GM12872 (cell line): Measurements from ENCODE around the gene RGL4.

ENCODE experiments used
- TF ChIP-seq, protein P1 (sequence below): IDR thresholded peaks from 3 replicates; pipeline ENCODE4 v1.5.1; 2011; ENCODE audit warnings: low read depth, mild to moderate bottlenecking, low read length, moderate library complexity; ENCODE audit not compliant: insufficient read depth

The RGL4 gene, protein sequence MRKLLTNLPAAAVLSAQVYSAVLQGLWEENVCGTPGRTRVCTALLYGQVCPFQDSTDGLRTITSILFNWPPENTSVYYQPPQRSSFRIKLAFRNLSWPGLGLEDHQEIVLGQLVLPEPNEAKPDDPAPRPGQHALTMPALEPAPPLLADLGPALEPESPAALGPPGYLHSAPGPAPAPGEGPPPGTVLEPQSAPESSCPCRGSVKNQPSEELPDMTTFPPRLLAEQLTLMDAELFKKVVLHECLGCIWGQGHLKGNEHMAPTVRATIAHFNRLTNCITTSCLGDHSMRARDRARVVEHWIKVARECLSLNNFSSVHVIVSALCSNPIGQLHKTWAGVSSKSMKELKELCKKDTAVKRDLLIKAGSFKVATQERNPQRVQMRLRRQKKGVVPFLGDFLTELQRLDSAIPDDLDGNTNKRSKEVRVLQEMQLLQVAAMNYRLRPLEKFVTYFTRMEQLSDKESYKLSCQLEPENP

DNA sequence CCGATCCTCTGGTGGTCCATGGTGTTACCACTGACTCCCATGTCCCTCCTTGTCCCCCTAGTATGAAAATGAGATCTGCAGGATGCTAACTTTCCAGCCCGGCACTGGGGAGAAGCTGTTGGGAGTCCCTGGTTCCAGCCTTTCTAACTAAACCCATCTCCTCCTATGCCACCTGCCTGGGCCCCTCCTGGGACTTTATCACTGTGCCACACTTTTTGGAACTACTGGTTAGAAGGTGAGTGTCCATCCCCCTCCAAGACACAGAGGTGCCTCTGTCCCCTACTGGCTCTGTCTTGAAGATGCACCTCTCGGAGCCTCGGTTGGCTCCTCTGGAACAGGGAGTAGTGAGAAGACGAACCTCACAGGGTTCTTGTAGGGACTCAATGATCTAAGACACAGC is at the start of gene RGL4:
Gene RGL4 (plus strand): TSS at position 301 of the 400 bp plus-strand sequence. CDS start 1,018 bp downstream, outside the sequence.
- TF ChIP-seq, protein P1, sequence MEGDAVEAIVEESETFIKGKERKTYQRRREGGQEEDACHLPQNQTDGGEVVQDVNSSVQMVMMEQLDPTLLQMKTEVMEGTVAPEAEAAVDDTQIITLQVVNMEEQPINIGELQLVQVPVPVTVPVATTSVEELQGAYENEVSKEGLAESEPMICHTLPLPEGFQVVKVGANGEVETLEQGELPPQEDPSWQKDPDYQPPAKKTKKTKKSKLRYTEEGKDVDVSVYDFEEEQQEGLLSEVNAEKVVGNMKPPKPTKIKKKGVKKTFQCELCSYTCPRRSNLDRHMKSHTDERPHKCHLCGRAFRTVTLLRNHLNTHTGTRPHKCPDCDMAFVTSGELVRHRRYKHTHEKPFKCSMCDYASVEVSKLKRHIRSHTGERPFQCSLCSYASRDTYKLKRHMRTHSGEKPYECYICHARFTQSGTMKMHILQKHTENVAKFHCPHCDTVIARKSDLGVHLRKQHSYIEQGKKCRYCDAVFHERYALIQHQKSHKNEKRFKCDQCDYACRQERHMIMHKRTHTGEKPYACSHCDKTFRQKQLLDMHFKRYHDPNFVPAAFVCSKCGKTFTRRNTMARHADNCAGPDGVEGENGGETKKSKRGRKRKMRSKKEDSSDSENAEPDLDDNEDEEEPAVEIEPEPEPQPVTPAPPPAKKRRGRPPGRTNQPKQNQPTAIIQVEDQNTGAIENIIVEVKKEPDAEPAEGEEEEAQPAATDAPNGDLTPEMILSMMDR: no peak

DNA sequence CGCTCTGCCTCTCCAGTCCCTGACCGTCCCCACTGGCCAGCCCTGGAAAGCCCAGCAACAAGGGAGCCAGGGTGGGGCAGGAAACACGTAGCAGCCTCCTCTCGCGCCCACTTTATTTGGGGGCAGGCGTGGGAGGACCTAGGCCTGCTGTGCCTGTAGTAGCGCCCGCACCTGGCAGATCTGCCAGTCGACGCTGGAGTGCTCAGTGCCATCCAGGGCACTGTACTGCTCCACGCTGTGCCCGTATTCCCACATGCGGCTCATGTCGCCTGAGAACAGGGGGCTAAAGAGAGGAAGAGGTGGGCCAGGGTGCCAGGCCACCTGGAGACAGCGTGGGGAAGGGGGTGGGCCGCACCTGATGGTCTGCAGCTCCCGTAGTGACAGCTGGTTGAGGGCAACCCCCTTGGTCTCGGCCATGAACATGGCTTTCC is 41.7 kb upstream of the RGL4 start:
- TF ChIP-seq, protein P1: no peak

- TF ChIP-seq, protein P1: no peak
Observed at GRCh38 chr22:23651676-23652075, 39.1 kb upstream of the RGL4 start.

GRCh38 chr22:23652286-23652685 is 38.5 kb upstream of the RGL4 start:
- TF ChIP-seq, protein P1: no peak

DNA sequence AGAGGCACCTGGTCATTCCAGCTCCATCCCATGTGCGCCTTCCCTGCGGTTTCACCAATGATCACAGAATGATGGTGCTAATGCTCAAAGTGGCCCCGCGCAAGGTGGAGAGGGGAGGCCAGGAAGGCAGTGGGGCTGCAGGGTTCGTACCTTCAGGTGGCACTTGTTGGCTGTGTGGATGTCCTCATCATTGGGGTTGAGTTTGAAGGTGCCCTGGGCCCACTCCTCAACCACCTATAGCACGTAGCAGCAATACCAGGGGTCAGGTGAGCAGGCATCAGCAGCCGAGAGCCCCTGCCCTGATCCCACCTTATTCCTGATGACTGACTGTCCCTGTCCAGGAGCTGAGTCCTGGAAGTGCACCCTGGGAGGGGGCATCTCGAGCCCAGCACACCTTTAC is 38.1 kb upstream of the RGL4 start:
- TF ChIP-seq, protein P1: no peak

DNA sequence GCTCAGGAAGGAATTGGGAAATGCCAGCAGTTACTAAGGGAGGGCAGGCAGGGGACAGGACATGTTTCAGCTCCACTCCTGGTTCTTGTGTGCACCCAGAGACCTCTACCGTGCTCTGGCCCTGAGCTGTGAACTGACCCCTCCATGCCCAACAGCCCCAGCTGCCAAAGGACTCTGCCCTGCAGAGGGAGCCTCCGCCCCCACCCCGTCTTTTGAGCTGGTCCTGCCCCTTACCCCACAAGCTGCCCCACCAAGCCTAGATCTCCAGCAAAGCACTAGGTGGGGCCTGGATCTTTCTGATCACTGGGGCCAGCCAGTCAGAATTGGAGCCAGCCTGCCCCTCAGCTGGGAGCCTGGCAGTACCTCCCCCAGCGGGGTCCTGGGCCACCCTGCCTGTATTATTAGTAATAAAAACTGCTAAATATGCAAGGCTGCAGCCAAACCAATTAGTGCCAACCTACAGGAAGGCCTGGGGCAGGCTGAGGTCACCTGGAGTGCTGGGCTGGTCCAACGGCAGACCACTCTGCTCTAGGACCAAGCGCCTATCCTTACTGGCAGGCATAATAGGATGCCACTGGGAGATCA is 34.8 kb upstream of the RGL4 start:
- TF ChIP-seq, protein P1: no peak

GRCh38 chr22:23657727-23658126 is 33.1 kb upstream of the RGL4 start:
- TF ChIP-seq, protein P1: no peak
